ENCODE measurements around the gene ATOH8. TPM values are rescaled to one million over a fixed set of nuclear protein-coding genes. Genes with fewer than 3 reads are reported as not detected.
"Not testable (repeated sequence)": the region's sequence is repeated elsewhere in the genome, so short reads cannot be mapped to it uniquely, and the experiment has no call there.

Gene ATOH8
- polyA plus RNA-seq, 4 donors: 14.2 to 18.6 (median 16.7) TPM

DNA sequence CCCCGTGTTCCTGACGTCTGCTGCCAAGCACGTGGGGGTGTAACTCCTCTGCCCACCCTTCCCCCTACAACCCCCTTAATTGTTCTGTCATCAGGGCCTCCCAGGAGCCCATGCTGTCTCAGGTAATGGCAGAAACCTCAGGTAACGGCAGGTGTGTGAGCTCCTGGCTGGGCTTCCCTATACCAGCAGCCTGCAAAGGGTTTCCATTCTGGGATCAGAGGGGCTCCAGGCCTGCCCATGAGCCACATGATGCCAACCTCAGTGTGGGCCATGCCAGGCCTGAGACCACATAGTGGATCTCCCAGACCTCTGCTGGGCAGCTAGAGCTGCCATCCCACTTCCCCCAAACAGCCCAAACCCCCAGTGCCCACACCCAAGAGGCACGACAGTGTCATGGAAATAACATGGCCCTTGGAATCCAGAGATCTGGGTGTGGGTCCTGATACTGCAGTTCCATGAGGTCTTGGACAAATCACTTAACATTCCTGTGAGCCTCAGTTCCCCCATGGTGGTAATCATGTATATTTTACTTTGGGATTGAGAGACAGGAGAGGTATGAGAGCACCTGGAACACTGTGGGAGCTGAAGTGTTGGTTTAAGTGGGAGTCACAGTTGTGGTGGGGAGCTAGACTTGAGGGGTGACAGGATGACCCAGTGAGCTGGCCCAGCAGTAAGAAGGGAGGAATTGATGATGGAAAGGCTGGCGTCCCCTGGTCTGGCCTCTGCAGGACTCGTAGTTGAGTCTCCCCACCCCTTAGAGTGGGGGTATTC, 59.6 kb downstream of the ATOH8 start:
- DNase-seq (ENCODE audit: low read depth in 4 of 4, low spot score in 2 of 4): no peak

GRCh38 chr2:85813982-85814801, 60.4 kb downstream of the ATOH8 start:
- peak in 3 of 4 donors; percentile 67 to 79 (median 71) for DNase-seq (ENCODE audit: low read depth in 4 of 4, low spot score in 2 of 4)

- no peak for DNase-seq (ENCODE audit: low read depth in 4 of 4, low spot score in 2 of 4)
Observed at GRCh38 chr2:85814802-85815550, 61.2 kb downstream of the ATOH8 start.

DNA sequence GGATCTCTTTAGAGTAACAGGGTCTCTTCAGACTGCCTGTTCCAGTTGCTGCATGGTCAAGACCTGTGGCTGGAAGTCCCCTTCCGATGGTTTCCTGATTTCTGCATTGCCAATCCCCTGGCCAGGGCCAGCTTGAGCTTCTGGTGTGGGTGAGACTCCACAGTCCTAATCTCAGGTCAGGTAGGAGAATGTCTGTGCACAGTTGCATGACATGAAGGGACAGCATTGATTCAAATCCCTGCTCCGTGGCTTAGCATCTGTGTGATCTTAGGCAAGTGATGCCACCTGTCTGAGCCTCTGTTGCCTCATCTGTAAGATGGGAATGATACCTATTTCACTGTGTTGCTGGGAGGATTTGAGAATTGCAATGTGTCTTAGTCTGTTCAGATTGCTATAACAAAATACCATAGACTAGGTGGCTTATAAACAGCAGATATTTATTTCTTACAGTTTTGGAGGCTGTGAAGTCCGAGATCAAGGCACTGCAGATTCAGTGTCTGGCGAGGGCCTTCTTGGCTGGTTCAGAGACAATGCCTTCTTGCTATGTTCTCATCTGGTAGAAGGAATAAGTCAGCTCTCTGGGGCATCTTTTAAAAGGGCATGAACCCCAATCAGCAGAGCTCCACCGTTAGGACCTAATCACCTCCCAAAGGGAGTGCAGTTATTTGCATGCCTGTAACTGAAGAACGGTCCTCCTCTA, 66.2 kb downstream of the ATOH8 start:
- no peak for DNase-seq (ENCODE audit: low read depth in 4 of 4, low spot score in 2 of 4)

GRCh38 chr2:85822766-85823165, 69.0 kb downstream of the ATOH8 start:
- DNase-seq (ENCODE audit: low read depth in 4 of 4, low spot score in 2 of 4): no peak

- no peak for DNase-seq (ENCODE audit: low read depth in 4 of 4, low spot score in 2 of 4)
Observed at GRCh38 chr2:85823951-85824350, 70.2 kb downstream of the ATOH8 start.

- DNase-seq (ENCODE audit: low read depth in 4 of 4, low spot score in 2 of 4): peak in 3 of 4 donors; percentile 37 to 41 (median 40)
Observed at GRCh38 chr2:85826990-85827878, 73.4 kb downstream of the ATOH8 start.

DNA sequence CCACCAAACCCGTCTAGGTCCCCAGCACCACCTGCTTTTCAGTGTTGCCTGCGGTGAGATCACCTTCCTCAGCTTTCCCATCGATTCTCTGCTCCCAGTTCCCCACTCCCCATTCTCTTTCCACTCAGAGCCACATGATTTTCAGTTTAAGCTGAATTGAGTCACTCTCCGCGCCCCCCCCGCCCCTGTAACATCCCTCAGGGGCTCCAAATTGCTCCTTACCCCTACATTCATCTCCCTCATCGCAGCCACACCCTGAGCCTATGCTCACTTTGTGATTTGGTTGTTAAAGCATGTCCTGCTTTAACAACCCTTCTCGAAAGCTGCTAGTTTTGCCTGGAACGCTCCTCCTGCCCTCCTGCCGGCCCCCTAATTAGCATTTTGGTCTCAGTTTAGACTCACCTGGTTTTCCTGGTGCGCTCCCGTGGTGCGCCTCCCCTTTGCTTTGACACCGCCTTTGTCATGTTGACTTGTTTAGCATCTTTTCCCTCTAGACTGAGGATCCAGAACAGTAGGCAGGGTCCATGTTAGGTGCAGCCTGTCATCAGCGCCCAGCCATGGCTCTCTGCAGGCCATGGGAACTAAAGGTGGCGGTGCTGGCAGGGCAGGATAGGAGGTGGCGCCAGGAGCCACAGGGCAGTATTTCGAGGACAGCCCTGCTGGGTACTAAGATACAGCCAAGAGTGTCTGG, 74.2 kb downstream of the ATOH8 start:
- no peak for DNase-seq (ENCODE audit: low read depth in 4 of 4, low spot score in 2 of 4)

DNA sequence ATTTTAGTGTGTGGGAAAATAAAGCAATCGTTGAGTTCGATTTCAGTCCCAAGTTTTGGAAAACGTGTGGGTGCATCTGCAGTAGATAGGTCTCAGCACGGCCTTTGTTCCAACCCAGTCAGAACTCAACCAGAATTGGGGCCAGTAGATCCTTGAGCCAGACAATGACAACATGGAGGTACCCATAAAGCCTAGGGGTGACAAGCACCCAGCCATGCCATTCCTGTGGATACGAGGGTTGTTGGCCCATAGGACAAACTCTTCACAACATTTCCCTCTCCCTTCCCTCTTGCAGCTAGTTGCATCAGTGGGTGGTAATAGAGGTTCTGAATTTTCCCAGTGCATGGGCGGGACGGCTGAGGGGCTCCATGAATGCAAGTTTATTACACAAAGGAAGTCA, 74.9 kb downstream of the ATOH8 start:
- no peak for DNase-seq (ENCODE audit: low read depth in 4 of 4, low spot score in 2 of 4)

DNA sequence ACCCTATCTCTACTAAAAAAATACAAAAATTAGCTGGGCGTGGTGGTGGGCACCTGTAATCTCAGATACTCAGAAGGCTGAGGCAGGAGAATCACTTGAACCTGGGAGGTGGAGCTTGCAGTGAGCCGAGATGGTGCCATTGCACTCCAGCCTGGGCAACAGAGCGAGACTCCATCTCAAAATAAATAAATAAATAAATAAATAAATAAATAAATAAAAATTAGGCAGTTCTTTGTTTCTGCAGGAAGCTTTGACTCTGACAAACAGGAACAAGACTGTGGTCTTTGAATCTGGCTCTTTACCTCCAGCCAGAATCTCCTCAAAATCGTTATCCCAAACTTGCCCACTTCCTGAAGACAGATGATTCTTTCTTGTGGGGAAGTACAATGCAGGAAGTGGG, 75.6 kb downstream of the ATOH8 start:
- not testable (repeated sequence) for DNase-seq (ENCODE audit: low read depth in 4 of 4, low spot score in 2 of 4)

DNA sequence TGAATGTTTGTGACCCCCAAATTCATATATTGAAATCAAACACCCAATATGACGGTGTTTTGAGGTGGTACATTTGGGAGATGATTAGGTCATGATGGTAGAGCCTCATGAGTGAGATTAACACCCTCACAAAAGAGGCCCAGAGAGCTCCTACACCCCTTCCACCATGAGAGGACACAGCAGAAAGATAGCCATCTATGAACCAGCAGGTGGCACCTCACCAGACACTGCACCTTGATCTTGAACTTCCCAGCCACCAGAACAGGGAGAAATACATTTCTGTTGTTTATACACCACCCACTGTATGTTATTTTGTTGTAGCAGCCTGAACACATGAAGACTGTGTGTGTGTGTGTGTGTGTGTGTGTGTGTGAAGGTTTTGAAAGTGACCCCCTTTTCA, 76.9 kb downstream of the ATOH8 start:
- DNase-seq (ENCODE audit: low read depth in 4 of 4, low spot score in 2 of 4): no peak

- DNase-seq (ENCODE audit: low read depth in 4 of 4, low spot score in 2 of 4): no peak
Observed at GRCh38 chr2:85831735-85832134, 77.9 kb downstream of the ATOH8 start.

DNA sequence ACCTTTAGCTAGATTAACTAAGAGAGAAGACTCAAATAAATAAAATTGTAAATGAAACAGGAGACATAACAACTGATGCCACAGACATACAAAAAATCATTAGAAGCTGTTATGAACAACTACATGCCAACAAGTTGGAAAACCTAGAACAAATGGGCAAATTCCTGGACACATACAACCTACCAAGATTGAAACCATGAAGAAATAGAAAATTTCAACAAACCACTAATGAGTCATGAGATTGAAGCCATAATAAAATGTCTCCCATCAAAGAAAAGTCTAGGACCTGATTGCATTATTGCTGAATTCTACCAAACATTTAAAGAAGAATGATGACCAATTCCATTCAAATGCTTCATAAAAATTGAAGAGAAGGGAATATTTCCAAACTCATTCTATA, 80.7 kb downstream of the ATOH8 start:
- DNase-seq (ENCODE audit: low read depth in 4 of 4, low spot score in 2 of 4): no peak

Other genes with a start within 250 kb of the ATOH8 start
- 100 to 1,000 TPM; 277 to 434 (median 344) TPM for gene MAT2A, start 214.8 kb upstream of the ATOH8 start, polyA plus RNA-seq (ENCODE audit: insufficient read length in 4 of 4)
- 10 to 100 TPM; 42.1 to 48.1 (median 43.3) TPM for gene GGCX, start 192.5 kb upstream of the ATOH8 start, polyA plus RNA-seq (ENCODE audit: insufficient read length in 4 of 4)
- gene VAMP8, start 176.4 kb upstream of the ATOH8 start, polyA plus RNA-seq (ENCODE audit: insufficient read length in 4 of 4): 10 to 100 TPM; 86.5 to 99.5 (median 91.1) TPM
- gene VAMP5, start 169.6 kb upstream of the ATOH8 start, polyA plus RNA-seq (ENCODE audit: insufficient read length in 4 of 4): 10 to 100 TPM; 37.1 to 54.2 (median 45.7) TPM
- 100 to 1,000 TPM; 127 to 154 (median 143) TPM for gene RNF181, start 158.2 kb upstream of the ATOH8 start, polyA plus RNA-seq (ENCODE audit: insufficient read length in 4 of 4)
- gene TMEM150A, start 151.3 kb upstream of the ATOH8 start, polyA plus RNA-seq (ENCODE audit: insufficient read length in 4 of 4): 10 to 100 TPM; 33.7 to 43.0 (median 36.7) TPM
- 10 to 100 TPM; 55.2 to 83.3 (median 69.6) TPM for gene C2orf68, start 141.9 kb upstream of the ATOH8 start, polyA plus RNA-seq (ENCODE audit: insufficient read length in 4 of 4)
- gene USP39, start 137.8 kb upstream of the ATOH8 start, polyA plus RNA-seq (ENCODE audit: insufficient read length in 4 of 4): 10 to 100 TPM; 61.8 to 72.5 (median 67.4) TPM
- under 1 TPM; 0.09 to 0.61 (median 0.14) TPM for gene SFTPB, start 85.8 kb upstream of the ATOH8 start, polyA plus RNA-seq (ENCODE audit: insufficient read length in 4 of 4)
- under 1 TPM; 0.18 to 0.74 (median 0.61) TPM for gene GNLY, start 59.6 kb upstream of the ATOH8 start, polyA plus RNA-seq (ENCODE audit: insufficient read length in 4 of 4)
- gene ST3GAL5, start 135.0 kb downstream of the ATOH8 start, polyA plus RNA-seq (ENCODE audit: insufficient read length in 4 of 4): 10 to 100 TPM in 3 of 4 donors, 1 to 10 TPM in 1; 9.5 to 12.6 (median 12.3) TPM